T-cell (primary cell): ENCODE data around the gene HIPK4. TPM values are rescaled to one million over a fixed set of nuclear protein-coding genes. Genes with fewer than 3 reads are reported as not detected.
A peak's percentile ranks its signal among the peaks of the same experiment; 100 is the strongest.

Experiments
- ATAC-seq, 4 experiments: fragments of 200-7000 bp in 3 of 4; fragments of 150-1000 bp in 1 of 4; cut with Tn5 transposase; replicated peaks in 1 of 4; 1 replicate in 3 of 4; 2 replicates in 1 of 4; pipeline ENCODE4 v1.10.0; 2021; ENCODE audit warnings: moderate library complexity in 3 of 4, mild to moderate bottlenecking in 2 of 4, moderate number of reproducible peaks in 1 of 4
- CTCF ChIA-PET, 2 donors: fragments of 300-600 bp; sonication (Branson Sonifier 250); formaldehyde crosslinking; loops; one replicate each; lab custom pipeline; 2022; ENCODE audit warnings: antibody characterized with exemption in 2 of 2; lab: Charles Lee
- POLR2A ChIA-PET, 2 donors: fragments of 300-600 bp; sonication (Branson Sonifier 250); formaldehyde crosslinking; loops; one replicate each; lab custom pipeline; 2022; ENCODE audit warnings: antibody characterized with exemption in 2 of 2; lab: Charles Lee
- DNase-seq, 35 experiments: peaks; one replicate each; pipeline versions ENCODE4 v3.0.0 to v3.0.0-alpha.2; 2013 to 2023
- H3K27ac ChIP-seq: one replicate; pipeline ENCODE4 v1.5.1; 2013; ENCODE audit warnings: low read length
- H3K27me3 ChIP-seq, 2 experiments: replicated peaks in 1 of 2; 1 replicate in 1 of 2; 2 replicates in 1 of 2; pipeline versions ENCODE4 v1.6.1 to v1.7.0; 2013; ENCODE audit warnings: low read length in 1 of 2, mixed read lengths in 1 of 2; ENCODE audit not compliant: control insufficient read depth in 2 of 2, insufficient read depth in 2 of 2; ENCODE audit errors: extremely low read depth in 1 of 2
- H3K36me3 ChIP-seq, 2 donors: 1 replicate in 1 of 2; 2 replicates in 1 of 2; pipeline versions ENCODE4 v1.6.1 to v1.7.0; 2013; ENCODE audit warnings: low read length in 1 of 2; ENCODE audit not compliant: control insufficient read depth in 2 of 2, insufficient read depth in 1 of 2; ENCODE audit errors: extremely low read depth in 1 of 2
- H3K4me1 ChIP-seq, 2 experiments: 1 replicate in 1 of 2; 2 replicates in 1 of 2; pipeline versions ENCODE4 v1.6.1 to v1.7.0; 2013; ENCODE audit warnings: low read length in 2 of 2, mixed read lengths in 1 of 2; ENCODE audit not compliant: insufficient read depth in 2 of 2, control insufficient read depth in 1 of 2; ENCODE audit errors: extremely low read depth in 1 of 2
- H3K4me3 ChIP-seq, 2 donors: 1 replicate in 1 of 2; 2 replicates in 1 of 2; pipeline versions ENCODE4 v1.5.1 to v1.7.0; 2013; ENCODE audit warnings: mild to moderate bottlenecking in 2 of 2, low read length in 1 of 2, moderate library complexity in 1 of 2; ENCODE audit not compliant: control insufficient read depth in 1 of 2; ENCODE audit errors: extremely low read depth in 1 of 2
- H3K9me3 ChIP-seq: 2 replicates; pipeline ENCODE4 v1.7.0; 2013
- H3K27ac Mint-ChIP-seq, 2 donors: one replicate each; pipeline ENCODE4 v1.8.0; 2020 to 2021; ENCODE audit warnings: mild to moderate bottlenecking in 2 of 2, mixed read lengths in 2 of 2
- H3K27me3 Mint-ChIP-seq, 2 donors: one replicate each; pipeline ENCODE4 v1.8.0; 2021 to 2022; ENCODE audit warnings: mixed read lengths in 2 of 2
- H3K36me3 Mint-ChIP-seq: one replicate; pipeline ENCODE4 v1.8.0; 2021; ENCODE audit warnings: mixed read lengths
- H3K4me1 Mint-ChIP-seq, 3 donors: one replicate each; pipeline ENCODE4 v1.8.0; 2020 to 2022; ENCODE audit warnings: mixed read lengths in 3 of 3, mild to moderate bottlenecking in 1 of 3
- H3K4me3 Mint-ChIP-seq, 3 donors: one replicate each; pipeline ENCODE4 v1.8.0; 2020 to 2022; ENCODE audit warnings: mild to moderate bottlenecking in 3 of 3, mixed read lengths in 3 of 3, moderate library complexity in 3 of 3
- H3K9me3 Mint-ChIP-seq, 3 donors: one replicate each; pipeline ENCODE4 v1.8.0; 2020 to 2022; ENCODE audit warnings: mixed read lengths in 3 of 3
- WGBS: methylation state at CpG from one replicate; pipeline ENCODE4 v1.1.5; 2013; ENCODE audit warnings: missing lambda C conversion rate; ENCODE audit not compliant: insufficient coverage; 5-methylcytosine and 5-hydroxymethylcytosine counted together
- total RNA-seq, 35 experiments: library from RNA in 6 of 35; stranded (reverse) in 6 of 35; fragments of 120-200 nt in 1 of 35; gene quantifications; one replicate each; pipeline versions ENCODE4 v1.2.1 to v1.2.4 and lab custom pipeline; 2013 to 2026

HIPK4 gene
- total RNA-seq, 5 donors from 2014 or later (not counting 1 experiment from before 2014, with no cell fraction given), result 0.16 to 0.20 (median 0.18) TPM; not detected in 1

- CTCF ChIA-PET, result no interaction called here
- Mint-ChIP-seq H3K27ac (no peak overlapping the region), H3K4me1 (no peaks in the 10 kb centered on the region), H3K27me3 (no peaks in the 10 kb centered on the region), H3K9me3 (no peaks in the 10 kb centered on the region), H3K4me3 (no peak overlapping the region), H3K36me3 (no peaks in the 10 kb centered on the region)
- no peak overlapping the region for H3K27ac ChIP-seq
- H3K27me3 ChIP-seq, result peaks cover 0 to 9% of the 10 kb centered on the region in 2 experiments
- WGBS, result 46% methylated on average over 3 of the region's 9 CpGs
- no peaks in the 10 kb centered on the region for H3K36me3 ChIP-seq
- no peak overlapping the region for H3K4me3 ChIP-seq
- H3K4me1 ChIP-seq, result no peaks in the 10 kb centered on the region
- no peak for DNase-seq
- POLR2A ChIA-PET, result no interaction called here
- peak in 1 of 4 experiments; percentile 23 for ATAC-seq
- H3K9me3 ChIP-seq, result no peaks in the 10 kb centered on the region
Measured at GRCh38 chr19:40392894-40393517, 3.0 kb upstream of the HIPK4 start.

- Mint-ChIP-seq H3K27ac (no peak overlapping the region), H3K36me3 (no peaks in the 10 kb centered on the region), H3K4me3 (no peak overlapping the region), H3K27me3 (no peaks in the 10 kb centered on the region), H3K9me3 (no peaks in the 10 kb centered on the region), H3K4me1 (peaks cover 0 to 2% (median 0%) of the 10 kb centered on the region in 3 donors)
- Histone ChIP-seq H3K27ac (no peak overlapping the region), H3K4me1 (no peaks in the 10 kb centered on the region), H3K36me3 (no peaks in the 10 kb centered on the region), H3K4me3 (no peak overlapping the region), H3K27me3 (peaks cover 0 to 9% of the 10 kb centered on the region in 2 experiments), H3K9me3 (no peaks in the 10 kb centered on the region)
- ATAC-seq (no peak), DNase-seq (no peak)
- ChIA-PET CTCF (no interaction called here), POLR2A (no interaction called here)
- 78% methylated on average over 6 of the region's 8 CpGs for WGBS
Measured at GRCh38 chr19:40392123-40392522, 2.1 kb upstream of the HIPK4 start.

GRCh38 chr19:40389404-40390083 is 437 bp downstream of the HIPK4 start:
- Histone ChIP-seq H3K4me1 (no peaks in the 10 kb centered on the region), H3K36me3 (no peaks in the 10 kb centered on the region), H3K4me3 (no peak overlapping the region), H3K9me3 (no peaks in the 10 kb centered on the region), H3K27me3 (peaks cover 0 to 9% of the 10 kb centered on the region in 2 experiments), H3K27ac (no peak overlapping the region)
- no peaks in the 10 kb centered on the region for H3K36me3 Mint-ChIP-seq
- WGBS, result 95% methylated on average over 29 of the region's 33 CpGs
- H3K4me1 Mint-ChIP-seq, result peaks cover 0 to 6% (median 0%) of the 10 kb centered on the region in 3 donors
- POLR2A ChIA-PET, result no interaction called here
- no peak overlapping the region for H3K4me3 Mint-ChIP-seq
- ATAC-seq, result no peak
- H3K9me3 Mint-ChIP-seq, result no peaks in the 10 kb centered on the region
- H3K27me3 Mint-ChIP-seq, result no peaks in the 10 kb centered on the region
- H3K27ac Mint-ChIP-seq, result no peak overlapping the region
- DNase-seq, result no peak
- CTCF ChIA-PET, result no interaction called here

DNA sequence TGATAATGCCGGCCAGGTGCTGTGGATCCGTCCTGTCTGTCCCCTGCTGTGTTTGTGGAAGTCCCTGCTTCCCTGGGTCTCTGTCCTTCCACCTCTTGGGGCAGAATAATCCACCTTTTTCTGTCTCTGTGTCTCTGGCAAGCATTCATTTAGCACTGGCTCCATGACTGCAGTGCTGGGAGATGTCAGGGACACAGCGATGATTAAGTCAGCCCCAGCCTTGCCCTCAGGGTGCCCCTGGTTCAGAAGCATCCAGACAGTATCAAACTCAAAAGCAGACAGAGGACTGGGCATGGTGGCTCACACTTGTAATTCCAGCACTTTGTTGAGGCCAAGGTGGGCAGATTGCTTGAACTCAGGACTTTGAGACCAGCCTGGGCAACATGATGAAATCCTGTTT is 1.5 kb downstream of the HIPK4 start:
- H3K9me3 ChIP-seq, result no peaks in the 10 kb centered on the region
- Mint-ChIP-seq H3K9me3 (no peaks in the 10 kb centered on the region), H3K36me3 (no peaks in the 10 kb centered on the region), H3K27ac (no peak overlapping the region), H3K4me3 (no peak overlapping the region), H3K27me3 (no peaks in the 10 kb centered on the region), H3K4me1 (peaks cover 0 to 6% (median 0%) of the 10 kb centered on the region in 3 donors)
- WGBS, result 100% methylated on average over 1 of the region's 3 CpGs
- CTCF ChIA-PET, result no interaction called here
- H3K27me3 ChIP-seq, result peaks cover 0 to 6% of the 10 kb centered on the region in 2 experiments
- no peaks in the 10 kb centered on the region for H3K36me3 ChIP-seq
- no peaks in the 10 kb centered on the region for H3K4me1 ChIP-seq
- ATAC-seq (no peak), DNase-seq (no peak)
- POLR2A ChIA-PET, result no interaction called here
- no peak overlapping the region for H3K4me3 ChIP-seq
- H3K27ac ChIP-seq, result no peak overlapping the region

GRCh38 chr19:40387155-40387554 is 2.8 kb downstream of the HIPK4 start:
- Mint-ChIP-seq H3K4me3 (no peak overlapping the region), H3K9me3 (no peaks in the 10 kb centered on the region), H3K27ac (no peak overlapping the region), H3K27me3 (no peaks in the 10 kb centered on the region), H3K4me1 (peaks cover 0 to 6% (median 0%) of the 10 kb centered on the region in 3 donors), H3K36me3 (no peaks in the 10 kb centered on the region)
- H3K4me3 ChIP-seq, result no peak overlapping the region
- ChIA-PET POLR2A (interaction anchor here in 1 of 2 donors (0.6 kb wide), 1 partner anchor 1108 kb away, joined by 3 read pairs; no protein-coding TSS in a partner anchor), CTCF (interaction anchor here in 1 of 2 donors (0.6 kb wide), 1 partner anchor 34 kb away, joined by 3 read pairs; no protein-coding TSS in a partner anchor)
- H3K27ac ChIP-seq, result no peak overlapping the region
- WGBS, result 88% methylated on average over 8 of the region's 10 CpGs
- H3K4me1 ChIP-seq, result no peaks in the 10 kb centered on the region
- no peaks in the 10 kb centered on the region for H3K9me3 ChIP-seq
- peaks cover 0 to 6% of the 10 kb centered on the region in 2 experiments for H3K27me3 ChIP-seq
- DNase-seq, result no peak
- no peak for ATAC-seq
- no peaks in the 10 kb centered on the region for H3K36me3 ChIP-seq

- Histone ChIP-seq H3K9me3 (no peaks in the 10 kb centered on the region), H3K4me3 (no peak overlapping the region), H3K27me3 (peaks cover 0 to 3% of the 10 kb centered on the region in 2 experiments), H3K27ac (no peak overlapping the region), H3K36me3 (no peaks in the 10 kb centered on the region), H3K4me1 (no peaks in the 10 kb centered on the region)
- Mint-ChIP-seq H3K27ac (no peak overlapping the region), H3K27me3 (no peaks in the 10 kb centered on the region), H3K36me3 (no peaks in the 10 kb centered on the region), H3K4me1 (peaks cover 0 to 6% (median 0%) of the 10 kb centered on the region in 3 donors), H3K9me3 (no peaks in the 10 kb centered on the region), H3K4me3 (no peak overlapping the region)
- ChIA-PET CTCF (interaction anchor here in 1 of 2 donors (0.6 kb wide), 1 partner anchor 37 kb away, joined by 3 read pairs; no protein-coding TSS in a partner anchor), POLR2A (interaction anchor here in 1 of 2 donors (0.6 kb wide), 1 partner anchor 373 kb away, joined by 4 read pairs; no protein-coding TSS in a partner anchor)
- ATAC-seq (no peak), DNase-seq (no peak)
- 91% methylated on average over 27 of the region's 28 CpGs for WGBS
Measured at GRCh38 chr19:40383668-40384248, 6.2 kb downstream of the HIPK4 start.
